ENCODE data around the gene FAM98B. TPM values are rescaled to one million over a fixed set of nuclear protein-coding genes. Genes with fewer than 3 reads are reported as not detected.

The FAM98B gene
- polyA plus RNA-seq, 2 of the 4 experiments (the other 2 are of a cell fraction): 16.5 to 18.8 TPM

DNA sequence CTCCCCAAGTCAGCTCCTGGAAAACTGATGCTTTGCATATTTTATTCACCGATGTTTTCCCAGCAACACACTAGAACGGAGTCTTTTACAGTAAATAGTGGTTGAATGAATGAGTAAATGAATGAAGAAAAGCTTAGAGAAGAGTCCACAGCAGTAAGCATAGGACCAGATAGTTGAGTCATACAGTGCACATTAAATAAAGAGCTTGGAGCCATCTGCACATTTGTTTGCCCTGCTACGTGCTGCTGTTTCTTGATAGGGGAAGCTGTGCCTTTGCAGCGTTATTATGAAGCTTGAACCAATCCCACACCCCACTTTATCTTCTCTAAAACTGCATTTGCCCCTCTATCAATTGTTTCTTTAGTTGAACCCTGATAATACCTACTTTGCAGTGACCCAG is 1.2 kb downstream of the FAM98B start:
- DNase-seq (ENCODE audit: low read depth in 1 of 2, low spot score in 1 of 2): no peak
- POLR2A ChIA-PET: interaction anchor here (0.5 to 1.1 kb wide), 2 partner anchors 109 to 170 kb away, joined by 3 read pairs; partner anchors contain the start of gene RASGRP1
- Histone ChIP-seq H3K4me1 (no peaks in the 10 kb centered on the region), H3K4me2 (peak overlapping the region; percentile 87), H3K27ac (peak overlapping the region in 1 of 2 experiments; percentile 98; a peak in 2 of 6 replicates), H3K9me3 (no peaks in the 10 kb centered on the region), H3K4me3 (peak overlapping the region; percentile 85)
- TF ChIP-seq RAD21 (conservative IDR thresholded peaks at IDR 0.05 in 1 of 2, IDR thresholded peaks at IDR 0.05 in 1 of 2) (no peak), GATA3 (IDR thresholded peaks at IDR 0.05; ENCODE audit: borderline replicate concordance) (no peak), NFE2L2 (conservative IDR thresholded peaks at IDR 0.05; ENCODE audit: low read length) (no peak), MAFK (IDR thresholded peaks at IDR 0.05; ENCODE audit: partially characterized antibody) (no peak)
- TF ChIP-seq, protein P1, sequence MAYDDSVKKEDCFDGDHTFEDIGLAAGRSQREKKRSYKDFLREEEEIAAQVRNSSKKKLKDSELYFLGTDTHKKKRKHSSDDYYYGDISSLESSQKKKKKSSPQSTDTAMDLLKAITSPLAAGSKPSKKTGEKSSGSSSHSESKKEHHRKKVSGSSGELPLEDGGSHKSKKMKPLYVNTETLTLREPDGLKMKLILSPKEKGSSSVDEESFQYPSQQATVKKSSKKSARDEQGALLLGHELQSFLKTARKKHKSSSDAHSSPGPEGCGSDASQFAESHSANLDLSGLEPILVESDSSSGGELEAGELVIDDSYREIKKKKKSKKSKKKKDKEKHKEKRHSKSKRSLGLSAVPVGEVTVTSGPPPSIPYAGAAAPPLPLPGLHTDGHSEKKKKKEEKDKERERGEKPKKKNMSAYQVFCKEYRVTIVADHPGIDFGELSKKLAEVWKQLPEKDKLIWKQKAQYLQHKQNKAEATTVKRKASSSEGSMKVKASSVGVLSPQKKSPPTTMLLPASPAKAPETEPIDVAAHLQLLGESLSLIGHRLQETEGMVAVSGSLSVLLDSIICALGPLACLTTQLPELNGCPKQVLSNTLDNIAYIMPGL (CRISPR knock-in tag; IDR thresholded peaks at IDR 0.05; ENCODE audit: borderline replicate concordance): no peak
- TF ChIP-seq, protein P2, sequence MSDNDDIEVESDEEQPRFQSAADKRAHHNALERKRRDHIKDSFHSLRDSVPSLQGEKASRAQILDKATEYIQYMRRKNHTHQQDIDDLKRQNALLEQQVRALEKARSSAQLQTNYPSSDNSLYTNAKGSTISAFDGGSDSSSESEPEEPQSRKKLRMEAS (IDR thresholded peaks at IDR 0.05): no peak
- no peak for FAIRE-seq
- CTCF ChIA-PET: interaction anchor here (0.6 to 3.4 kb wide), 7 partner anchors 14 to 245 kb away, joined by 3 to 26 read pairs (median 3); no protein-coding TSS in a partner anchor
- 6% methylated on average over 4 of the region's 4 CpGs for WGBS (ENCODE audit: missing lambda C conversion rate)
- no peak for ATAC-seq

GRCh38 chr15:38458646-38459045 is 4.7 kb downstream of the FAM98B start:
- no peak for FAIRE-seq
- ChIA-PET POLR2A (no interaction called here), CTCF (interaction anchor here (0.9 to 1.8 kb wide), 5 partner anchors 14 to 241 kb away, joined by 3 to 5 read pairs (median 3); no protein-coding TSS in a partner anchor)
- ATAC-seq: no peak
- Histone ChIP-seq H3K4me1 (no peaks in the 10 kb centered on the region; the same call in 2 of the 3 replicates), H3K27ac (no peak overlapping the region), H3K9me3 (no peaks in the 10 kb centered on the region), H3K4me3 (no peak overlapping the region), H3K4me2 (no peak overlapping the region)
- 96% methylated on average over 4 of the region's 5 CpGs for WGBS (ENCODE audit: missing lambda C conversion rate)
- DNase-seq (ENCODE audit: low read depth in 1 of 2, low spot score in 1 of 2): no peak
- TF ChIP-seq, protein P3, sequence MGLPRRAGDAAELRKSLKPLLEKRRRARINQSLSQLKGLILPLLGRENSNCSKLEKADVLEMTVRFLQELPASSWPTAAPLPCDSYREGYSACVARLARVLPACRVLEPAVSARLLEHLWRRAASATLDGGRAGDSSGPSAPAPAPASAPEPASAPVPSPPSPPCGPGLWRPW (IDR thresholded peaks at IDR 0.05): no peak
- TF ChIP-seq ZFP36 (IDR thresholded peaks at IDR 0.05; ENCODE audit: borderline replicate concordance, partially characterized antibody): no peak
- TF ChIP-seq RARB (CRISPR knock-in tag; IDR thresholded peaks at IDR 0.05): no peak
- TF ChIP-seq TFCP2L1 (CRISPR knock-in tag; IDR thresholded peaks at IDR 0.05): no peak
- TF ChIP-seq FOSL2 (IDR thresholded peaks at IDR 0.05): no peak
- no peak for TF ChIP-seq FOSL2 (CRISPR knock-in tag; IDR thresholded peaks at IDR 0.05)
- TF ChIP-seq ZC3H11A (IDR thresholded peaks at IDR 0.05): no peak
- no peak for TF ChIP-seq ZNF302 (CRISPR knock-in tag; IDR thresholded peaks at IDR 0.05)
- TF ChIP-seq, protein P1 (CRISPR knock-in tag; IDR thresholded peaks at IDR 0.05; ENCODE audit: borderline replicate concordance): no peak
- no peak for TF ChIP-seq REST (IDR thresholded peaks at IDR 0.05)
- TF ChIP-seq POLR2A (IDR thresholded peaks at IDR 0.05; ENCODE audit: low read length): no peak
- TF ChIP-seq PHF8 (IDR thresholded peaks at IDR 0.05; ENCODE audit: borderline replicate concordance, low read depth): no peak
- TF ChIP-seq RAD21 (conservative IDR thresholded peaks at IDR 0.05 in 1 of 2, IDR thresholded peaks at IDR 0.05 in 1 of 2): no peak
